Measurements from ENCODE around the gene ZMAT3.

- no peak for TF ChIP-seq CTCF (IDR thresholded peaks at IDR 0.05)
- no peak for TF ChIP-seq ZFX (IDR thresholded peaks at IDR 0.05; ENCODE audit: borderline replicate concordance)
These were observed 83.9 kb downstream of the ZMAT3 start for GRCh38 chr3:178987745-178988144.
